GM23338 (cell line): ENCODE measurements around the gene ELAVL3. TPM values are rescaled to one million over a fixed set of nuclear protein-coding genes. Genes with fewer than 3 reads are reported as not detected.

Experiments used
- ATAC-seq: fragments of 200-7000 bp; cut with Tn5 transposase; 3 replicates; pipeline ENCODE4 v1.9.1; 2020
- DNase-seq: peaks from one replicate; pipeline ENCODE4 v3.0.0-alpha.2; 2015; ENCODE audit warnings: low spot score
- H2AFZ ChIP-seq: fragments of 200-600 bp; sonication (generic); 2 replicates; pipeline ENCODE4 v1.8.0; 2016; ENCODE audit warnings: antibody characterized with exemption, mild to moderate bottlenecking, moderate library complexity
- H3F3A ChIP-seq: fragments of 200-600 bp; sonication (generic); replicated peaks from 2 replicates; pipeline ENCODE4 v1.8.0; 2017; ENCODE audit warnings: antibody characterized with exemption, mixed run types, low read depth
- H3K27ac ChIP-seq: fragments of 200-600 bp; sonication (generic); 2 replicates; pipeline ENCODE4 v1.6.1; 2016; ENCODE audit warnings: low read depth
- H3K27me3 ChIP-seq: fragments of 200-600 bp; sonication (generic); 2 replicates; pipeline ENCODE4 v1.8.0; 2016; ENCODE audit warnings: mild to moderate bottlenecking, mixed run types, moderate library complexity; ENCODE audit not compliant: insufficient read depth
- H3K36me3 ChIP-seq: fragments of 200-600 bp; sonication (generic); 2 replicates; pipeline ENCODE4 v1.8.0; 2016; ENCODE audit warnings: mild to moderate bottlenecking; ENCODE audit not compliant: insufficient read depth
- H3K4me1 ChIP-seq: fragments of 200-600 bp; sonication (generic); 2 replicates; pipeline ENCODE4 v1.8.0; 2016; ENCODE audit warnings: mild to moderate bottlenecking, moderate library complexity; ENCODE audit not compliant: insufficient read depth
- H3K4me2 ChIP-seq: fragments of 200-600 bp; sonication (generic); 2 replicates; pipeline ENCODE4 v1.7.1; 2017; ENCODE audit warnings: mixed run types
- H3K4me3 ChIP-seq: fragments of 200-600 bp; sonication (generic); 2 replicates; pipeline ENCODE4 v1.6.1; 2016; ENCODE audit warnings: mixed run types
- H3K79me2 ChIP-seq: fragments of 200-600 bp; sonication (generic); replicated peaks from 2 replicates; pipeline ENCODE4 v1.8.0; 2017; ENCODE audit warnings: mild to moderate bottlenecking; ENCODE audit not compliant: insufficient read depth
- H3K9me2 ChIP-seq: fragments of 200-600 bp; sonication (generic); 2 replicates; pipeline ENCODE4 v1.8.0; 2017; ENCODE audit not compliant: insufficient read depth
- H4K20me1 ChIP-seq: fragments of 200-600 bp; sonication (generic); replicated peaks from 2 replicates; pipeline ENCODE4 v1.8.0; 2017; ENCODE audit warnings: mild to moderate bottlenecking; ENCODE audit not compliant: insufficient read depth
- H3K27ac Mint-ChIP-seq: 2 replicates; pipeline ENCODE4 v1.8.0; 2020; ENCODE audit warnings: inconsistent platforms, mild to moderate bottlenecking, moderate library complexity, mixed read lengths
- H3K27me3 Mint-ChIP-seq: 3 replicates; pipeline ENCODE4 v1.8.0; 2022; ENCODE audit warnings: low read depth, mild to moderate bottlenecking, moderate library complexity, mixed read lengths, inconsistent platforms; ENCODE audit not compliant: insufficient read depth, poor library complexity
- H3K36me3 Mint-ChIP-seq: 3 replicates; pipeline ENCODE4 v1.8.0; 2021; ENCODE audit warnings: low read depth, mild to moderate bottlenecking, inconsistent platforms, moderate library complexity, mixed read lengths
- H3K4me1 Mint-ChIP-seq: 3 replicates; pipeline ENCODE4 v1.8.0; 2020; ENCODE audit warnings: mild to moderate bottlenecking, inconsistent platforms, mixed read lengths
- H3K4me3 Mint-ChIP-seq: 3 replicates; pipeline ENCODE4 v1.8.0; 2021; ENCODE audit warnings: moderate library complexity, mild to moderate bottlenecking, inconsistent platforms, mixed read lengths
- H3K9me3 Mint-ChIP-seq: 3 replicates; pipeline ENCODE4 v1.8.0; 2020; ENCODE audit warnings: moderate library complexity, mild to moderate bottlenecking, inconsistent platforms, mixed read lengths
- CREB1 ChIP-seq: fragments of 250-450 bp; sonication (Bioruptor Pico); IDR thresholded peaks from 2 replicates; pipeline ENCODE4 v1.5.0; 2020; ENCODE audit warnings: low read depth, mild to moderate bottlenecking, moderate library complexity
- ETS1 ChIP-seq: IDR thresholded peaks from 2 replicates; pipeline ENCODE4 v1.6.1; 2016; ENCODE audit warnings: antibody characterized with exemption
- REST ChIP-seq: IDR thresholded peaks from one replicate; pipeline ENCODE4 v1.6.1; 2018; ENCODE audit warnings: antibody characterized with exemption; ENCODE audit not compliant: unreplicated experiment
- ZNF462 ChIP-seq: fragments of 250-450 bp; sonication (Bioruptor Pico); IDR thresholded peaks from 2 replicates; pipeline ENCODE4 v1.5.0; 2020; ENCODE audit warnings: mild to moderate bottlenecking, moderate library complexity
- polyA plus RNA-seq: library from polyadenylated mRNA; unstranded; fragments of >200 nt; fragmentation: Nextera tagmentation; extraction: Ambion mirVana; gene quantifications from 2 replicates; pipeline ENCODE4 v1.2.1, GENCODE V29; 2016
- total RNA-seq: library from RNA; depleted of rRNA; stranded (reverse); fragments of >200 nt; shearing (Covaris generic); gene quantifications from 2 replicates; pipeline ENCODE4 v1.2.3, GENCODE V29; 2014

ELAVL3 gene
- total and polyA plus RNA-seq, 2 experiments from 2014 or later: 0.45 to 1.2 TPM

GRCh38 chr19:11464333-11465265 is 16.2 kb downstream of the ELAVL3 start:
- H4K20me1 ChIP-seq: no peaks in the 10 kb centered on the region
- 0 out of 2 replicates have a peak, but pooled peaks cover 5% of the 10 kb centered on the region for H3F3A ChIP-seq
- Mint-ChIP-seq H3K36me3 (no peaks in the 10 kb centered on the region), H3K27me3 (peaks cover 5% of the 10 kb centered on the region), H3K4me3 (no peak overlapping the region), H3K9me3 (no peaks in the 10 kb centered on the region), H3K4me1 (peaks cover 9% of the 10 kb centered on the region; the same call in 2 of the 3 replicates), H3K27ac (no peak overlapping the region)
- no peak overlapping the region for H3K27ac ChIP-seq
- no peaks in the 10 kb centered on the region for H3K9me2 ChIP-seq
- H3K36me3 ChIP-seq: no peaks in the 10 kb centered on the region
- no peaks in the 10 kb centered on the region for H3K79me2 ChIP-seq
- no peaks in the 10 kb centered on the region for H3K27me3 ChIP-seq
- H3K4me1 ChIP-seq: peaks cover 11% of the 10 kb centered on the region; the same call in 1 of the 2 replicates
- 0 out of 2 replicates have a peak overlapping the region, but pooled peaks have one; percentile 68 for H3K4me2 ChIP-seq
- no peak for ATAC-seq
- no peak overlapping the region for H3K4me3 ChIP-seq
- no peak for DNase-seq
- TF ChIP-seq CREB1 (no peak), REST (no peak), ETS1 (no peak), ZNF462 (CRISPR knock-in tag) (no peak)
- no peak overlapping the region for H2AFZ ChIP-seq
